Panc1 (cell line): ENCODE measurements around the gene ERG.

Experiments used
- POLR2AphosphoS5 ChIP-seq: IDR thresholded peaks from 2 replicates; pipeline ENCODE4 v1.6.1; 2012; ENCODE audit warnings: mild to moderate bottlenecking, low read depth, low read length, moderate library complexity
- REST ChIP-seq, 2 experiments: IDR thresholded peaks; 2 replicates each; pipeline ENCODE4 v1.6.1; 2011 to 2012; ENCODE audit warnings: low read depth in 2 of 2, control low read depth in 1 of 2, low read length in 1 of 2, mild to moderate bottlenecking in 1 of 2, moderate library complexity in 1 of 2; ENCODE audit not compliant: insufficient read depth in 1 of 2
- TF ChIP-seq, protein P1 (sequence below): fragments of 450-650 bp; IDR thresholded peaks from 2 replicates; pipeline ENCODE4 v1.5.1; 2017; ENCODE audit warnings: mild to moderate bottlenecking

GRCh38 chr21:38471766-38472165, 26.5 kb downstream of the ERG start:
- TF ChIP-seq, protein P1, sequence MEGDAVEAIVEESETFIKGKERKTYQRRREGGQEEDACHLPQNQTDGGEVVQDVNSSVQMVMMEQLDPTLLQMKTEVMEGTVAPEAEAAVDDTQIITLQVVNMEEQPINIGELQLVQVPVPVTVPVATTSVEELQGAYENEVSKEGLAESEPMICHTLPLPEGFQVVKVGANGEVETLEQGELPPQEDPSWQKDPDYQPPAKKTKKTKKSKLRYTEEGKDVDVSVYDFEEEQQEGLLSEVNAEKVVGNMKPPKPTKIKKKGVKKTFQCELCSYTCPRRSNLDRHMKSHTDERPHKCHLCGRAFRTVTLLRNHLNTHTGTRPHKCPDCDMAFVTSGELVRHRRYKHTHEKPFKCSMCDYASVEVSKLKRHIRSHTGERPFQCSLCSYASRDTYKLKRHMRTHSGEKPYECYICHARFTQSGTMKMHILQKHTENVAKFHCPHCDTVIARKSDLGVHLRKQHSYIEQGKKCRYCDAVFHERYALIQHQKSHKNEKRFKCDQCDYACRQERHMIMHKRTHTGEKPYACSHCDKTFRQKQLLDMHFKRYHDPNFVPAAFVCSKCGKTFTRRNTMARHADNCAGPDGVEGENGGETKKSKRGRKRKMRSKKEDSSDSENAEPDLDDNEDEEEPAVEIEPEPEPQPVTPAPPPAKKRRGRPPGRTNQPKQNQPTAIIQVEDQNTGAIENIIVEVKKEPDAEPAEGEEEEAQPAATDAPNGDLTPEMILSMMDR: no peak
- TF ChIP-seq POLR2AphosphoS5: no peak
- TF ChIP-seq REST (IDR thresholded peaks at IDR 0.05; ENCODE audit: insufficient read depth in 1 of 2, low read depth in 2 of 2, low read length in 1 of 2): no peak
